ENCODE measurements around the gene ETFB. TPM values are rescaled to one million over a fixed set of nuclear protein-coding genes. Genes with fewer than 3 reads are reported as not detected.

ETFB gene
- total and polyA plus RNA-seq, 9 of the 15 experiments (the other 6 are each of a cell fraction or from before 2014, with no cell fraction given): 18.1 to 143 (median 96.1) TPM

DNA sequence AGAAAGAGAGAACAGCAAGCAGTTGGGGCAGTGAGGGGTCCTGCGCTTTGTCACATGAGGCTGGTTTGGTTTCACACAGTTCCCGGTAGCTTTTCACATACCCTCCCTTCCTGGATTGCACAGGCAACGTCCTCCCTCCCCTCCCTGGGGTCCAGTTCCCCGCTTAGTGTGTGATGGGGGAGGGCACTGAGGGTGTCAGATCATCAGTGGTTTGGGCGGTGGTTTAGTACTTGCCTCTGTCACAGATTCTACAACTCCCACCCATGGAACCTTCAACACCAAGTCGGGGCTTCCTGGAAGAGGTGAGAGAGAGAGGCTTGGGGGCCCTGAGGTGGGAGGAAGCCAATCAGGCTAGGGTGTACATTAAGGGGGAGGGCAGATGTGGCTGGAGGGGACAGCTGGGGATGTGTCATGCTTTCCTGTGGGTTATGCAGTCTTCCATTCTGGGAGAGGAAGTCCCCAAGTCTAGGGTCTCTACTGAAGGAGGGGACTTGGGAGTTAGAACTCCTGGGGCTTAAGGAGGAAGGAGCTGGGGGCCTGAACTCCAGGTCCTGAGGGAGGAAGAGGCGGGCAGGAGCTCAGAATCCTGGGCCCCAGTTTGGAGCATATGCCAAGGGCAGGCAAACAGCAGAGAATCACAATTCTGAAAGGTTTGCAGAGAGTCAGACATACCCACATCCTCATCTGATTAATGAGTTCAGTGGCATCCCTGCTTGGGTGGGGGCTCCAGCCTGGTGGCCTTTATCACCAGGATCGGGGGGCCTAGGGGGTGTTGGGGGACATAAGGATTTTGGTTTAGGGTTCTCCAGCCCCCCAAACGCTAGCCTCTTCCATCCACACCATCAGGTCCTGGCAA lies 6.7 kb upstream of the ETFB start, which contains the start of gene NKG7 (continued):
- TF ChIP-seq ZNF263 (CRISPR knock-in tag; IDR thresholded peaks at IDR 0.05; ENCODE audit: borderline replicate concordance): peak; percentile 81; the same call in 1 of the 2 replicates
- TF ChIP-seq, protein P1, sequence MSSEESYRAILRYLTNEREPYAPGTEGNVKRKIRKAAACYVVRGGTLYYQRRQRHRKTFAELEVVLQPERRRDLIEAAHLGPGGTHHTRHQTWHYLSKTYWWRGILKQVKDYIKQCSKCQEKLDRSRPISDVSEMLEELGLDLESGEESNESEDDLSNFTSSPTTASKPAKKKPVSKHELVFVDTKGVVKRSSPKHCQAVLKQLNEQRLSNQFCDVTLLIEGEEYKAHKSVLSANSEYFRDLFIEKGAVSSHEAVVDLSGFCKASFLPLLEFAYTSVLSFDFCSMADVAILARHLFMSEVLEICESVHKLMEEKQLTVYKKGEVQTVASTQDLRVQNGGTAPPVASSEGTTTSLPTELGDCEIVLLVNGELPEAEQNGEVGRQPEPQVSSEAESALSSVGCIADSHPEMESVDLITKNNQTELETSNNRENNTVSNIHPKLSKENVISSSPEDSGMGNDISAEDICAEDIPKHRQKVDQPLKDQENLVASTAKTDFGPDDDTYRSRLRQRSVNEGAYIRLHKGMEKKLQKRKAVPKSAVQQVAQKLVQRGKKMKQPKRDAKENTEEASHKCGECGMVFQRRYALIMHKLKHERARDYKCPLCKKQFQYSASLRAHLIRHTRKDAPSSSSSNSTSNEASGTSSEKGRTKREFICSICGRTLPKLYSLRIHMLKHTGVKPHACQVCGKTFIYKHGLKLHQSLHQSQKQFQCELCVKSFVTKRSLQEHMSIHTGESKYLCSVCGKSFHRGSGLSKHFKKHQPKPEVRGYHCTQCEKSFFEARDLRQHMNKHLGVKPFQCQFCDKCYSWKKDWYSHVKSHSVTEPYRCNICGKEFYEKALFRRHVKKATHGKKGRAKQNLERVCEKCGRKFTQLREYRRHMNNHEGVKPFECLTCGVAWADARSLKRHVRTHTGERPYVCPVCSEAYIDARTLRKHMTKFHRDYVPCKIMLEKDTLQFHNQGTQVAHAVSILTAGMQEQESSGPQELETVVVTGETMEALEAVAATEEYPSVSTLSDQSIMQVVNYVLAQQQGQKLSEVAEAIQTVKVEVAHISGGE (CRISPR knock-in tag; IDR thresholded peaks at IDR 0.05): no peak
- TF ChIP-seq FOXJ2 (tag; IDR thresholded peaks at IDR 0.05): no peak
- no peak for TF ChIP-seq BRCA1 (IDR thresholded peaks at IDR 0.05)
- TF ChIP-seq BRCA1 (CRISPR knock-in tag; IDR thresholded peaks at IDR 0.05): no peak
- TF ChIP-seq NFE2 (IDR thresholded peaks at IDR 0.05; ENCODE audit: low read depth): no peak
- TF ChIP-seq BCL6 (CRISPR knock-in tag; IDR thresholded peaks at IDR 0.05): no peak
- no peak for TF ChIP-seq ETS2 (tag; IDR thresholded peaks at IDR 0.05; ENCODE audit: borderline replicate concordance, poor library complexity, severe bottlenecking)
- no peak for TF ChIP-seq SMC3 (conservative IDR thresholded peaks at IDR 0.05; ENCODE audit: insufficient read depth, low read depth, low read length)
- no peak for TF ChIP-seq FOXA1 (IDR thresholded peaks at IDR 0.05; ENCODE audit: borderline replicate concordance)
- TF ChIP-seq MEF2A (IDR thresholded peaks at IDR 0.05; ENCODE audit: control insufficient read depth, low read depth, low read length): no peak
- no peak for TF ChIP-seq DDX20 (tag; IDR thresholded peaks at IDR 0.05; ENCODE audit: low read depth)
- no peak for TF ChIP-seq HMGN3 (IDR thresholded peaks at IDR 0.05; ENCODE audit: borderline replicate concordance, extremely low read depth, insufficient read length, low read depth, low read length)
- TF ChIP-seq, protein P2, sequence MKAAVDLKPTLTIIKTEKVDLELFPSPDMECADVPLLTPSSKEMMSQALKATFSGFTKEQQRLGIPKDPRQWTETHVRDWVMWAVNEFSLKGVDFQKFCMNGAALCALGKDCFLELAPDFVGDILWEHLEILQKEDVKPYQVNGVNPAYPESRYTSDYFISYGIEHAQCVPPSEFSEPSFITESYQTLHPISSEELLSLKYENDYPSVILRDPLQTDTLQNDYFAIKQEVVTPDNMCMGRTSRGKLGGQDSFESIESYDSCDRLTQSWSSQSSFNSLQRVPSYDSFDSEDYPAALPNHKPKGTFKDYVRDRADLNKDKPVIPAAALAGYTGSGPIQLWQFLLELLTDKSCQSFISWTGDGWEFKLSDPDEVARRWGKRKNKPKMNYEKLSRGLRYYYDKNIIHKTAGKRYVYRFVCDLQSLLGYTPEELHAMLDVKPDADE (conservative IDR thresholded peaks at IDR 0.05; ENCODE audit: control insufficient read depth, low read depth, low read length): no peak
- TF ChIP-seq ZNF586 (CRISPR knock-in tag; conservative IDR thresholded peaks at IDR 0.05): no peak
- TF ChIP-seq, protein P3, sequence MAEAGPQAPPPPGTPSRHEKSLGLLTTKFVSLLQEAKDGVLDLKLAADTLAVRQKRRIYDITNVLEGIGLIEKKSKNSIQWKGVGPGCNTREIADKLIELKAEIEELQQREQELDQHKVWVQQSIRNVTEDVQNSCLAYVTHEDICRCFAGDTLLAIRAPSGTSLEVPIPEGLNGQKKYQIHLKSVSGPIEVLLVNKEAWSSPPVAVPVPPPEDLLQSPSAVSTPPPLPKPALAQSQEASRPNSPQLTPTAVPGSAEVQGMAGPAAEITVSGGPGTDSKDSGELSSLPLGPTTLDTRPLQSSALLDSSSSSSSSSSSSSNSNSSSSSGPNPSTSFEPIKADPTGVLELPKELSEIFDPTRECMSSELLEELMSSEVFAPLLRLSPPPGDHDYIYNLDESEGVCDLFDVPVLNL (CRISPR knock-in tag; IDR thresholded peaks at IDR 0.05; ENCODE audit: low read depth): no peak
- TF ChIP-seq KAT8 (IDR thresholded peaks at IDR 0.05; ENCODE audit: low read depth): no peak
- TF ChIP-seq PRMT5 (CRISPR knock-in tag; IDR thresholded peaks at IDR 0.05): no peak
- no peak for TF ChIP-seq HMG20A (CRISPR knock-in tag; conservative IDR thresholded peaks at IDR 0.05)
- 0 out of 4 replicates have a peak, but pooled peaks of 1 of the 2 experiments have one; percentile 39 for TF ChIP-seq KDM1A (IDR thresholded peaks at IDR 0.05)
- no peak for TF ChIP-seq CCNT2 (IDR thresholded peaks at IDR 0.05; ENCODE audit: borderline replicate concordance, extremely low read depth, insufficient read length, low read depth, low read length)

Measured in K562 (cell line).